Tongue (tissue), 2 donors: ENCODE measurements around the gene CCDC24. TPM values are rescaled to one million over a fixed set of nuclear protein-coding genes. Genes with fewer than 3 reads are reported as not detected.
A peak's percentile ranks its signal among the peaks of the same experiment; 100 is the strongest.

Source experiments
- DNase-seq: peaks from one replicate; pipeline ENCODE4 v3.0.0-alpha.2; 2015
- total RNA-seq: library from RNA; depleted of rRNA; stranded (reverse); fragments of >200 nt; gene quantifications from one replicate; pipeline ENCODE4 v1.2.3, GENCODE V29; 2014

The CCDC24 gene
- total RNA-seq, 1 donor from 2014 or later = 3.2 TPM

- no peak for DNase-seq
These were observed 8.1 kb downstream of the CCDC24 start for GRCh38 chr1:43999455-43999854.

- no peak for DNase-seq
These were observed 8.8 kb downstream of the CCDC24 start for GRCh38 chr1:44000122-44000665.

- no peak for DNase-seq
These were observed 10.8 kb downstream of the CCDC24 start for GRCh38 chr1:44002165-44002564.

- DNase-seq = no peak
These were observed 11.3 kb downstream of the CCDC24 start for GRCh38 chr1:44002606-44003157.

GRCh38 chr1:44008259-44008658 is 16.9 kb downstream of the CCDC24 start:
- DNase-seq = no peak

GRCh38 chr1:44010935-44011471 is 19.6 kb downstream of the CCDC24 start:
- DNase-seq = no peak

GRCh38 chr1:44012404-44012803 is 21.0 kb downstream of the CCDC24 start:
- DNase-seq = no peak

GRCh38 chr1:44012941-44013609 is 21.7 kb downstream of the CCDC24 start:
- no peak for DNase-seq

- DNase-seq = no peak
These were observed 22.6 kb downstream of the CCDC24 start for GRCh38 chr1:44013949-44014348.

- DNase-seq = no peak
These were observed 23.1 kb downstream of the CCDC24 start for GRCh38 chr1:44014365-44015104.

GRCh38 chr1:44015206-44015605 is 23.8 kb downstream of the CCDC24 start:
- no peak for DNase-seq

- DNase-seq = no peak
These were observed 24.9 kb downstream of the CCDC24 start for GRCh38 chr1:44016041-44016889.

- no peak for DNase-seq
These were observed 25.5 kb downstream of the CCDC24 start for GRCh38 chr1:44016890-44017400.

- peak; percentile 20 for DNase-seq
These were observed 28.1 kb downstream of the CCDC24 start for GRCh38 chr1:44019466-44019948.

GRCh38 chr1:44020464-44020863 is 29.1 kb downstream of the CCDC24 start:
- no peak for DNase-seq

- no peak for DNase-seq
These were observed 29.8 kb downstream of the CCDC24 start for GRCh38 chr1:44021156-44021555.

- no peak for DNase-seq
These were observed 30.4 kb downstream of the CCDC24 start for GRCh38 chr1:44021581-44022321.

- no peak for DNase-seq
These were observed 32.9 kb downstream of the CCDC24 start for GRCh38 chr1:44024031-44024902.

- no peak for DNase-seq
These were observed 33.6 kb downstream of the CCDC24 start for GRCh38 chr1:44024903-44025525.
